Raji (cell line): Measurements from ENCODE around the gene ZNF148.

Source experiments
- POLR2A ChIP-seq: IDR thresholded peaks from 2 replicates; pipeline ENCODE4 v1.6.1; 2011; ENCODE audit warnings: low read depth, low read length, control low read depth; ENCODE audit not compliant: insufficient read depth

The ZNF148 gene

GRCh38 chr3:125211523-125212090, 163.5 kb downstream of the ZNF148 start:
- no peak for TF ChIP-seq POLR2A

GRCh38 chr3:125207949-125208568, 167.1 kb downstream of the ZNF148 start:
- TF ChIP-seq POLR2A: no peak

- TF ChIP-seq POLR2A: no peak
Measured at GRCh38 chr3:125207507-125207906, 167.6 kb downstream of the ZNF148 start.

GRCh38 chr3:125206934-125207333, 168.2 kb downstream of the ZNF148 start:
- TF ChIP-seq POLR2A: no peak

GRCh38 chr3:125203731-125204130, 171.4 kb downstream of the ZNF148 start:
- TF ChIP-seq POLR2A: no peak

GRCh38 chr3:125202197-125202596, 172.9 kb downstream of the ZNF148 start:
- no peak for TF ChIP-seq POLR2A

GRCh38 chr3:125200731-125201139, 174.4 kb downstream of the ZNF148 start:
- no peak for TF ChIP-seq POLR2A

- no peak for TF ChIP-seq POLR2A
Measured at GRCh38 chr3:125194849-125195601, 180.1 kb downstream of the ZNF148 start.

- TF ChIP-seq POLR2A: no peak
Measured at GRCh38 chr3:125194061-125194848, 180.9 kb downstream of the ZNF148 start.

GRCh38 chr3:125192190-125193035, 182.7 kb downstream of the ZNF148 start:
- TF ChIP-seq POLR2A: no peak

GRCh38 chr3:125191730-125192129, 183.4 kb downstream of the ZNF148 start:
- TF ChIP-seq POLR2A: no peak

GRCh38 chr3:125191256-125191655, 183.9 kb downstream of the ZNF148 start:
- TF ChIP-seq POLR2A: no peak

- TF ChIP-seq POLR2A: no peak
Measured at GRCh38 chr3:125190786-125191185, 184.3 kb downstream of the ZNF148 start.

- no peak for TF ChIP-seq POLR2A
Measured at GRCh38 chr3:125189378-125190165, 185.6 kb downstream of the ZNF148 start.
